HEK293T (cell line): Measurements from ENCODE around the gene PLS3.

ENCODE experiments used
- ARNT ChIP-seq: fragments of 450-650 bp; IDR thresholded peaks from 2 replicates; pipeline ENCODE4 v1.6.1; 2017; ENCODE audit warnings: mild to moderate bottlenecking
- ELF4 ChIP-seq: fragments of 450-650 bp; IDR thresholded peaks from 2 replicates; pipeline ENCODE4 v1.6.1; 2017; ENCODE audit warnings: antibody characterized with exemption
- FOXA1 ChIP-seq: fragments of 450-650 bp; IDR thresholded peaks from 2 replicates; pipeline ENCODE4 v1.6.1; 2016; ENCODE audit warnings: mild to moderate bottlenecking
- FOXM1 ChIP-seq: fragments of 450-650 bp; IDR thresholded peaks from 2 replicates; pipeline ENCODE4 v1.6.1; 2017; ENCODE audit warnings: mild to moderate bottlenecking, borderline replicate concordance
- L3MBTL2 ChIP-seq: fragments of 450-650 bp; conservative IDR thresholded peaks from 2 replicates; pipeline ENCODE4 v1.6.1; 2016; ENCODE audit warnings: mild to moderate bottlenecking
- SUZ12 ChIP-seq: fragments of 450-650 bp; IDR thresholded peaks from 2 replicates; pipeline ENCODE4 v1.6.1; 2016; ENCODE audit warnings: mild to moderate bottlenecking

GRCh38 chrX:115693476-115693875 is 132.5 kb downstream of the PLS3 start:
- no peak for TF ChIP-seq FOXM1
- TF ChIP-seq ARNT = no peak
- no peak for TF ChIP-seq L3MBTL2
- no peak for TF ChIP-seq ELF4
- no peak for TF ChIP-seq SUZ12
- TF ChIP-seq FOXA1 = no peak
